HG03196 (cell line): ENCODE measurements around the gene CCDC169.
"Not testable (repeated sequence)": the region's sequence is repeated elsewhere in the genome, so short reads cannot be mapped to it uniquely, and the experiment has no call there.

ENCODE experiments used
- ATAC-seq: cut with Tn5 transposase; IDR thresholded peaks from one replicate; pipeline ENCODE4 v1.9.1; 2021; ENCODE audit not compliant: unreplicated experiment

The CCDC169 gene

DNA sequence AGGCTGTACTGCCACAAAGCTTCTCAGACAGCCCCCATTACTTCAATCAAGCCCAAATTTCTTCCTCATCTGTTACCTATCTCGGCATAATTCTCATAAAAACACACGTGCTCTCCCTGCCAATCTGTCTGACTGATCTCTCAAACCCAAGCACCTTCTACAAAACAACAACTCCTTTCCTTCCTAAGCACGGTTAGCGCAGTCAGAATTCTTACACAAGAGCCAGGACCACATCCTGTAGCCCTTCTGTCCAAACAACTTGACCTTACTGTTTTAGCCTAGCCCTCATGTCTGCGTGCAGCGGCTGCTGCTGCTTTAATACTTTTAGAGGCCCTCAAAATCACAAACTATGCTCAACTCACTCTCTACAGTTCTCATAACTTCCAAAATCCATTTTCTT lies 22.2 kb upstream of the CCDC169 start:
- not testable (repeated sequence) for ATAC-seq

- ATAC-seq, result no peak
Observed at GRCh38 chr13:36313047-36313969, 15.7 kb upstream of the CCDC169 start.

DNA sequence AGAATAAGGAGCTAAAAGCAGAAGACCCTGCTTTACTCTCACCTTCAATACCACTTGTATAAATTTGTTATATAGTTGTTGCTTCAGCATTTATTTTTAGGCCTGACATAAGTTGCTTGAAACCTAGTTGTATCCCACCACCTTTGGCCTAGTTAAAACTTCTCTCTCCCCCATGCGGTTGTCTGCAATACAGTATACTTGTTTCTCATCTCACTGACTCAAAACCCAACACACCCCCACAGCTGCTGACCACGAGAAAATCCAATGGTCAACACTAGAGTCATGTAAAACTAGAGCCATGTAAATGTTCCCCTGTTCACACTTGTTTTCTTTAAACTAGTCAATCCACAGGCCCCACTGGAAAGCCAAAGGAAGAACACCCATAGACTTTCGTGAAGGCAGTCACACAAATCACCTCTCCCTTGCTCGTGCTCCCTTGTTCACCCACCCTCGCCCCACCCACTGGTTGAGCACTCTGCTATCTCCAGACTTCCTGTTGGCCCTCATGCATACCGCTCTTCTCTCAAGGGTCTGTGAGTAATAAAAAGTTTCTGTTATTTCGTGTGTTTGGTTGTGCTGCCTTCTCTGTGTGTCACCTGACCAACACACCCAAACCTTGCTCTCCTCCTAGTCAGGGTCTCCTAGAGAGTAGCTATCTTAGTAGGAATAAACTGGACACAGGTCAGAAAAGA lies 12.9 kb upstream of the CCDC169 start:
- ATAC-seq, result no peak

DNA sequence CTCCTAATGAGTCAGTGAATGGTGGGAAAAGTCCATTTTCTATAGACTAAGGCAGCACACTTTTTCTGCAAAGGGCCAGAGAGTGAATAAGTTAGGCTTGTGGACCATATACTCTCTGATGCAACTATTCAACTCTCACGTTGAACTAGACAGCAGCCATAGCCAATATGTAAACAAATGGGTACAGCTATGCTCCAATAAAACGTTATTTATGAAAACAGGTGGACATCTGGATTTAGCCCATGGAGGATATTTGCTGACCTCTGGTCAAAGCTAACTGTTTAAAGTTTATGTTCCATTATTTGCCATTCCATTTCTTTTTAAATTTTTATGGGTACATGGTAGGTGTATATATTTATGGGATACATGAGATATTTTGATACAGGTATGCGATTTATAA lies 4.7 kb upstream of the CCDC169 start:
- ATAC-seq, result no peak

DNA sequence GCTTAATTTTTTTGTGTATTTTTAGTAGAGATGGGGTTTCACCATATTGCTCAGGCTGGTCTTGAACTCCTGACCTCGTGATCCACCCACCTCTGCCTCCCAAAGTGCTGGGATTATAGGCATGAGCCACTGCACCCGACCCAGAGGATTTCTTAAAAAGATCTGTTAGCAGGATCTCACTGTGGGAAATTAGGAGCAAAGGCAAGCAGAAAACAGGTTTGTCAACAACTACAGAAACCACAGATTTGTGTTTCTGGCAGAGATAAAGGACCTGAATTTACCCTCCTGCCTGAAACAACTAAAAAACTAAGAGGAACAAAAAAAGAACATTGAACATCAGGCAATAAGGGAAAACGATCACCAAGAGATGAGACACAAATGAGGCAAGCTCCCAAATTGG lies 1.9 kb upstream of the CCDC169 start:
- not testable (repeated sequence) for ATAC-seq

GRCh38 chr13:36298535-36299068 lies 988 bp upstream of the CCDC169 start:
- ATAC-seq, result no peak

- ATAC-seq, result no peak
Observed at GRCh38 chr13:36294096-36294495, 3.5 kb downstream of the CCDC169 start.

- ATAC-seq, result no peak
Observed at GRCh38 chr13:36293497-36293896, 4.1 kb downstream of the CCDC169 start.

DNA sequence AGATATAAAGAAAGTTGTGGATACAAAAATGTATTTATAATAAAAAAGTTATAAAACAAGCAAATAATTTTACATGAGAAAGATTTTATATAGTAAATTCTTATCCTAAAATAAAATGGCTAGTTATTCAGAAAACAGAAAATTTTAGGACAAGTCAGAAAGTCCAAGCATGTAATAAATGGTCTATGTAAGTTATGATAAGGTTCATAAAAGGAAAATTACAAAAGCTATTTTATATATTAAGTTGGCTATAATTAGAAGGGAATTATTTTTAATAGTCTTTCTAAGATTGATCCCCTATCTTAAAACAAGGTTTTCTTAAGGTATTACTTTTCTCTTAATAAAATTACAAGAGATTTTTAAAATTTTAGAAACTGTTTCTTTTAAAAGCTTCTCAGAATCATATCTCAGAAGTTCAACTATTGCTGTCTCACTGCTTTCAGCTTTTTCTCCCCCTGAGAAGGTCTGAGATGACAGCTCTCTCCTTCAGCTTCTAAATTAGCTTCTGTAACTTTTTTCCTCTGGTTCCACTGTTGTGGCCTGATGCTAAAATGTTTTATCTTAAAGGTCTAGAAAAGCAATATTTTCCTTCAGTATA lies 8.7 kb downstream of the CCDC169 start:
- ATAC-seq, result no peak

DNA sequence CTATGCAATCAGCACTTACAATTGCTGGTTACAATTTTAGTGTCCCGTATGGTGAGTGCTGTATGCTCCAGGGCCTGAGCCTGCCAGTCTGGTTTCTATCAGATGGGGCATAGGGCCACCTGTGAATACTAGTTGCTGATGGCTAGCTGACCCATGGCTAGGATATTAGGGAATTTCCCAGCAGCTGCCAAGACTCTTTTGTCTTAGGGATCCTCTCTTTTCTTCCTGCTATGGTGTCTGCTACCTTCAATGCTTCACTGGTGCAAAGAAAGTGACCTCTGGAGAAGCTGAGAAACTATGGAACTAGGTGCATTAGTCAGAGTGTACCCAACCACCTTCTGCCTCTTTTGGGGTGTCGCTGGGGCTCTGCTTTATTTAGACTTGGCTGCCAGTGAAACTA lies 11.6 kb downstream of the CCDC169 start:
- ATAC-seq, result no peak

- no peak for ATAC-seq
Observed at GRCh38 chr13:36282821-36283432, 14.7 kb downstream of the CCDC169 start.

- ATAC-seq, result no peak
Observed at GRCh38 chr13:36275190-36276002, 22.2 kb downstream of the CCDC169 start.

DNA sequence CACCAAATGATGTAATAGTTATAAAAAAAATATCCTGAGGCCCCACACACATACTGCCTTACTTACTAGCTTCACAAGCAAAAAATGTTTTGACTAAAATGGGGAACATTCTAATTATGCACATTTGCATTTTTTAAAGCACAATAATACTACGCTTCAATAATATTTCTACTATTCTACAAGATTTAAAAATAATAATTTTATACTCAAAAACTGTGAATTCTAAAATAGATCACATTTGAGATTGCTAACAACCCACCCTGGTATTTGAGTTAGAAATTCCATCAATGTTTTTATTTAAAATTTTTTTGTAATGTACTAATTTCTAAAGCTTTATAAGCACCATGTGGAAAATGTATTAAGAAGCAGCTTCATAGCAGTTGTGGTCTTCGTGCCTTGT lies 24.2 kb downstream of the CCDC169 start:
- no peak for ATAC-seq

- no peak for ATAC-seq
Observed at GRCh38 chr13:36261976-36262375, 35.6 kb downstream of the CCDC169 start.

DNA sequence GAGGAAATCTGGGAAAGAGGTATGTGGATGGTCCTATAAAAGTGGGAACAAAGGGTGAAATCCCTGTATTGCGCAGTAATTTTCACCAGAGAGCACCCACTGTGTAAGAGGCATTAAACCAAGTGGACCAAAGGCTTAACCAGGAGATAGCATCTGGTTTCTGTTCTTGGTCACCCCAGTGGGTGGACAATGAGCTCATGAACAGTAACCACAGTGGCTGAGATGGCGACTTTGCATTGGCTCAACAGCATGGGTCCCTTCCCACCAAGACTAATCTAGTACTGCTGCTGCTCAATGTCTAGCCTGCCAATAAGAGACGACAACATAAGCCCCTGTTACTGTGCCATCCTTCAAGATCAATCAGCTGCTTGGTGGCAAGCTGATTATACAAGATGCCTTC lies 36.6 kb downstream of the CCDC169 start:
- no peak for ATAC-seq

GRCh38 chr13:36259361-36260137 lies 38.1 kb downstream of the CCDC169 start:
- ATAC-seq, result no peak

GRCh38 chr13:36258831-36259230 lies 38.8 kb downstream of the CCDC169 start:
- no peak for ATAC-seq

GRCh38 chr13:36251526-36251925 lies 46.1 kb downstream of the CCDC169 start:
- no peak for ATAC-seq

- no peak for ATAC-seq
Observed at GRCh38 chr13:36251017-36251416, 46.6 kb downstream of the CCDC169 start.

DNA sequence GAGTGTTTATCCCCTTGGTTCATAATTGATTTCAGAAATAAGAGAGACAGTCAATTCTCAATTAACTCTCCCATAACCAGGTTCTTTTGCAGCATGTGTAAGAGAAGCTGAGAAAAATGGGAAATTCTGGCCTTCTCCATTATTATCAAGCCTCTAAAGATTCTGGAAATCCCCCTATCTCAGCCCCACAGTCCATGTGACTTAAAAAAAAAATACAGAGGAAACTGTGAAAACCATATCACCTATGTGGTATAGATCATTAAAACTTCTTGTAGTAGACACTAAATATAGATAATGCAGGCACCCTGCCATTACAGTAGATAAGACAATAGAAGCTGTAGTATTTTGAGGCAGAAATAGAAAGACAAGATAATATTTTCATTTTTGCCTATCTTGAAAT lies 48.9 kb downstream of the CCDC169 start:
- no peak for ATAC-seq
